ENCODE measurements around the gene DNAJC10.

DNA sequence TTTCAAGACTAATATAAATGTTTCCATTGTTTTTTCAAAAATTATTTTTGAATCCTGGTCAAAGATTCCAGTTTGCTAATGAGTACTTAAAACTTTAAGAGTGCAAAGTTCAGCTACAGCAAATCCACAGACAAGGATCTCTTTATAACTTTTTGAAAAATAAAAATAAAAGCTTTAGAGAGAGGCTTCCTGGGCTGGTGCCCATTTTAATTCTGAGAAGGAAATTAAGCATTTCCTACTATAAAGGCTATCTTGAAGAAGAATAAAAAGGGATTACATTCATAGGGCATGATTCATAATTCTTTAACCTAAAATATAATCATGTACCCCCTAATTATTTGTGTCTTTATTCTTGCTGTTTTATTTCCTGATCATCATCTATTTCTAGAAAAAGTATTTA, 38.2 kb downstream of the DNAJC10 start:
- TF ChIP-seq CTCF (IDR thresholded peaks at IDR 0.05; ENCODE audit: low read depth, low read length, poor library complexity, severe bottlenecking) (no peak), EZH2phosphoT487 (IDR thresholded peaks at IDR 0.05; ENCODE audit: borderline replicate concordance, low read length) (no peak)

Measured in DOHH2 (cell line).